Neural progenitor cell (in vitro differentiated cells): ENCODE measurements around the gene SNAI3. TPM values are rescaled to one million over a fixed set of nuclear protein-coding genes. Genes with fewer than 3 reads are reported as not detected.

Source experiments
- DNase-seq: peaks from one replicate; pipeline ENCODE4 v3.0.0-alpha.2; 2016; ENCODE audit warnings: low spot score
- H2AFZ ChIP-seq: fragments of 200-600 bp; sonication (generic); replicated peaks from 2 replicates; pipeline ENCODE4 v1.6.1; 2016; ENCODE audit warnings: antibody characterized with exemption
- H3F3A ChIP-seq: fragments of 200-600 bp; sonication (generic); 2 replicates; pipeline ENCODE4 v1.6.1; 2016; ENCODE audit warnings: antibody characterized with exemption, low read depth
- H3K27ac ChIP-seq: fragments of 200-600 bp; sonication (generic); 2 replicates; pipeline ENCODE4 v1.5.1; 2016; ENCODE audit warnings: mild to moderate bottlenecking
- H3K27me3 ChIP-seq: fragments of 200-600 bp; sonication (generic); 2 replicates; pipeline ENCODE4 v1.6.1; 2016; ENCODE audit warnings: mild to moderate bottlenecking, moderate library complexity
- H3K36me3 ChIP-seq: fragments of 200-600 bp; sonication (generic); 2 replicates; pipeline ENCODE4 v1.5.1; 2016
- H3K4me1 ChIP-seq: fragments of 200-600 bp; sonication (generic); 2 replicates; pipeline ENCODE4 v1.6.1; 2016; ENCODE audit warnings: mixed run types
- H3K4me2 ChIP-seq: fragments of 200-600 bp; sonication (generic); 2 replicates; pipeline ENCODE4 v1.6.1; 2016
- H3K4me3 ChIP-seq: fragments of 200-600 bp; sonication (generic); 2 replicates; pipeline ENCODE4 v1.5.1; 2016
- H3K79me2 ChIP-seq: fragments of 200-600 bp; sonication (generic); 2 replicates; pipeline ENCODE4 v1.6.1; 2016; ENCODE audit warnings: low read depth
- H3K9ac ChIP-seq: fragments of 200-600 bp; sonication (generic); 2 replicates; pipeline ENCODE4 v1.6.1; 2016
- H3K9me3 ChIP-seq: fragments of 200-600 bp; sonication (generic); 2 replicates; pipeline ENCODE4 v1.5.1; 2016; ENCODE audit warnings: low read depth
- H4K20me1 ChIP-seq: fragments of 200-600 bp; sonication (generic); 2 replicates; pipeline ENCODE4 v1.6.1; 2016; ENCODE audit warnings: low read depth
- H3K27ac Mint-ChIP-seq: 3 replicates; pipeline ENCODE4 v1.8.0; 2021; ENCODE audit warnings: mixed read lengths
- H3K27me3 Mint-ChIP-seq: 2 replicates; pipeline ENCODE4 v1.8.0; 2022; ENCODE audit warnings: low read depth, mild to moderate bottlenecking, inconsistent platforms, moderate library complexity, mixed read lengths; ENCODE audit not compliant: insufficient read depth
- H3K36me3 Mint-ChIP-seq: 3 replicates; pipeline ENCODE4 v1.8.0; 2021; ENCODE audit warnings: mixed read lengths
- H3K4me1 Mint-ChIP-seq: 3 replicates; pipeline ENCODE4 v1.8.0; 2021; ENCODE audit warnings: mixed read lengths
- H3K4me3 Mint-ChIP-seq: 3 replicates; pipeline ENCODE4 v1.8.0; 2021; ENCODE audit warnings: mild to moderate bottlenecking, moderate library complexity, mixed read lengths
- H3K9me3 Mint-ChIP-seq: 3 replicates; pipeline ENCODE4 v1.8.0; 2020; ENCODE audit warnings: mixed read lengths
- EZH2 ChIP-seq: fragments of 200-600 bp; sonication (generic); IDR thresholded peaks from 2 replicates; pipeline ENCODE4 v1.6.1; 2017; ENCODE audit warnings: antibody characterized with exemption, mild to moderate bottlenecking, moderate library complexity
- EZH2phosphoT487 ChIP-seq: fragments of 200-600 bp; sonication (generic); IDR thresholded peaks from 2 replicates; pipeline ENCODE4 v1.6.1; 2017; ENCODE audit warnings: antibody characterized with exemption
- total RNA-seq: library from RNA; depleted of rRNA; stranded (reverse); fragments of >200 nt; gene quantifications from 2 replicates; pipeline ENCODE4 v1.2.3, GENCODE V29; 2015; ENCODE audit warnings: low replicate concordance
- TF ChIP-seq, protein P1 (sequence below): fragments of 200-600 bp; sonication (generic); IDR thresholded peaks from 2 replicates; pipeline ENCODE4 v1.5.1; 2017; ENCODE audit warnings: antibody characterized with exemption, mild to moderate bottlenecking

The SNAI3 gene
- total RNA-seq, 1 donor from 2014 or later: not detected

DNA sequence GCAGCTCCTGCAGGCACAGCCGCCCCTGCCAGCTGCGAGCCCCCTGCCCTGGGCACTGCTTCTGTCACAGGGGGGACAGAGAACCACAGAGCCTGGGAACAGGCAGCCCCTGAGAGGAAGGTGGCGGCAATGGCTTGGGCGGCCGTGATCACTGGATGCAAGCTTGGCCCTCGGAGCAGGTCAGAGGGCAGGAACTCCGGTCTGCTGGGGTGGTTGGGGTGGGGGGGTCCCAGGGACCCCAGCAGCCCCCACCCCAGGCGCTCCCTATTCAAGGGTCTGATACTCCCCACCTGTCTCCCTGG, 33.6 kb downstream of the SNAI3 start:
- H3K9me3 ChIP-seq: no peaks in the 10 kb centered on the region
- Mint-ChIP-seq H3K4me3 (no peak overlapping the region), H3K9me3 (no peaks in the 10 kb centered on the region), H3K4me1 (peaks cover 14% of the 10 kb centered on the region), H3K27ac (no peak overlapping the region), H3K27me3 (peaks cover 7% of the 10 kb centered on the region), H3K36me3 (peaks cover 2% of the 10 kb centered on the region)
- H4K20me1 ChIP-seq: peaks cover 23% of the 10 kb centered on the region
- H3K27ac ChIP-seq: no peak overlapping the region
- peaks cover 8% of the 10 kb centered on the region for H3K79me2 ChIP-seq
- peaks cover 6% of the 10 kb centered on the region for H3F3A ChIP-seq
- H3K27me3 ChIP-seq: no peaks in the 10 kb centered on the region
- TF ChIP-seq, protein P1, sequence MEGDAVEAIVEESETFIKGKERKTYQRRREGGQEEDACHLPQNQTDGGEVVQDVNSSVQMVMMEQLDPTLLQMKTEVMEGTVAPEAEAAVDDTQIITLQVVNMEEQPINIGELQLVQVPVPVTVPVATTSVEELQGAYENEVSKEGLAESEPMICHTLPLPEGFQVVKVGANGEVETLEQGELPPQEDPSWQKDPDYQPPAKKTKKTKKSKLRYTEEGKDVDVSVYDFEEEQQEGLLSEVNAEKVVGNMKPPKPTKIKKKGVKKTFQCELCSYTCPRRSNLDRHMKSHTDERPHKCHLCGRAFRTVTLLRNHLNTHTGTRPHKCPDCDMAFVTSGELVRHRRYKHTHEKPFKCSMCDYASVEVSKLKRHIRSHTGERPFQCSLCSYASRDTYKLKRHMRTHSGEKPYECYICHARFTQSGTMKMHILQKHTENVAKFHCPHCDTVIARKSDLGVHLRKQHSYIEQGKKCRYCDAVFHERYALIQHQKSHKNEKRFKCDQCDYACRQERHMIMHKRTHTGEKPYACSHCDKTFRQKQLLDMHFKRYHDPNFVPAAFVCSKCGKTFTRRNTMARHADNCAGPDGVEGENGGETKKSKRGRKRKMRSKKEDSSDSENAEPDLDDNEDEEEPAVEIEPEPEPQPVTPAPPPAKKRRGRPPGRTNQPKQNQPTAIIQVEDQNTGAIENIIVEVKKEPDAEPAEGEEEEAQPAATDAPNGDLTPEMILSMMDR: no peak
- TF ChIP-seq EZH2 (no peak), EZH2phosphoT487 (no peak)
- H3K4me2 ChIP-seq: no peak overlapping the region
- no peak for DNase-seq
- no peak overlapping the region for H3K9ac ChIP-seq
- H3K4me3 ChIP-seq: no peak overlapping the region
- H3K4me1 ChIP-seq: peaks cover 10% of the 10 kb centered on the region
- H2AFZ ChIP-seq: no peak overlapping the region
- no peaks in the 10 kb centered on the region for H3K36me3 ChIP-seq

DNA sequence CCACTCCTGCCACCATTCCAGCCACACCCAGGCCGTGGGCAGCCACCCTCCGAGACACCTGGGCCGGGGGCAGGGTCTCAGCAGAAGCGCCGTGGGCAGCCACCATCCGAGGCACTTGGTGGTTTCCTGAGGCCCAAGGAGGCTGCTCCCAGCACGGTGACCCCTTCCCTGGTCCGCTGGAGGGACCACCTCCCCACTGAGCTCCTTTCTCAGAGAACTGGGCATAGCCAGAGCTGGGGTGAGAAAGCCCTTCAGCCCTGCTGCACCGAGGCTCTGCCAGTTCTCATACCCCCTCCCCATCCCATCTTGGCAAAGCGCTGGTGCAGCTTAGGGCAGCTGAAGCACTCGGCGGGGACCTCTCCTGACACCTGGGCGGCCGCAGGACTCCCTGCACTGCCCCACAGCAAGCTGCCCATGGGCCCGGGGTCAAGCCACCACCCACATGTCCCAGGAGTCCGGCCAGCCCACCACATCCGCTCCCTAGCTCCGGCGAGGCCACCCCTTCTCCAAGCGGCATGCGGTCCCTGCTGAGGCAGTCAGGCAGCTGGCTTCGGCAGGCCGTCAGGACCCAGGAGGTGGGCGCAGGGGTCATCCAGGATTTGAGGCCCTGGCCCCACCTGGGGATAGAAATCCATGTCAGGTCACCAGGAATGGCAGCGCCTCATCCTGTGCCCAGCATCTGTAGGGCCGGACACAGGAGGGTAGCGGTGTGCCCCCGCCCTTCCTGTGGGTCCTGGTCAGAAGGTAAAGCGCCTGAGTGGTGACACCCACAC, 34.1 kb downstream of the SNAI3 start:
- Histone ChIP-seq H3K27ac (no peak overlapping the region), H3K9ac (no peak overlapping the region), H4K20me1 (peaks cover 20% of the 10 kb centered on the region), H3K79me2 (peaks cover 8% of the 10 kb centered on the region), H3K27me3 (no peaks in the 10 kb centered on the region), H3K4me1 (peaks cover 10% of the 10 kb centered on the region), H3F3A (peaks cover 6% of the 10 kb centered on the region), H2AFZ (no peak overlapping the region), H3K9me3 (no peaks in the 10 kb centered on the region), H3K4me3 (no peak overlapping the region), H3K36me3 (no peaks in the 10 kb centered on the region), H3K4me2 (no peak overlapping the region)
- peaks cover 14% of the 10 kb centered on the region for H3K4me1 Mint-ChIP-seq
- peaks cover 7% of the 10 kb centered on the region for H3K27me3 Mint-ChIP-seq
- no peak for DNase-seq
- peaks cover 2% of the 10 kb centered on the region for H3K36me3 Mint-ChIP-seq
- TF ChIP-seq, protein P1: no peak
- no peak for TF ChIP-seq EZH2
- TF ChIP-seq EZH2phosphoT487: no peak
- H3K9me3 Mint-ChIP-seq: no peaks in the 10 kb centered on the region
- H3K27ac Mint-ChIP-seq: no peak overlapping the region
- no peak overlapping the region for H3K4me3 Mint-ChIP-seq

DNA sequence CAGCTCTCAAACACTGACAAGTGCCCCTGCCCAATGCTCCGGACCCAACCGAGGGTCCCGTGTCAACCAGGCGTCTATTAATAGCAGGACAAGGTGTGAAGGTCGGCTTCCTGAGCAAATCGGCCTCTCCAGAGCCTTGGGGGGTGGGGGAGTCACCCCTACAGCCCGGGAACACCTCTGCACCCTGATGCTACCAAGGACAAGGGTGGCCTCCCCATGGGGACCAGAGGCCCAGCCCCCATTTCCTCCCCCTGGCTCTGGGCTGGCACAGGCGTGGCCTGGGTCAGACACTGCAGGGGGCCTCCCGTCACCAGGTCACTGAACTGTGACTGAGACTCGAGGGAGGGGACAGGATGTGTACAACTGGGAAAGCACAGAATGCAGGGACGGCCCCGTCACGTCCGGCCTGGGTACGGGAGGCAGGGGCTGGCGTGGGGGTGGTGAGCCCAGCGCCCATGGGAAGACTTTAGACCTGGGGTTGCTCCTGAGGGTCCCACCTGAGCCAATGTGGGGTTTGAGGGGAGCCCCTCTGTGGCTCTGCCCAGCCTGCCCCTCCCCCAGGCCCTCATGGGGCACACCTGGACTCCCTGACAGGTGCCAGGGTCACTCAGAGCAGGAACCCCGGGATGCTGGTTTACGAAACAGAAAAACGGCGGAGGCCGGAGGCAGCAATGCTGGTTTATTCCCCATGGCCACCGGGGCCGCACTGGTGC, 34.9 kb downstream of the SNAI3 start:
- peak; percentile 47 for DNase-seq
- Mint-ChIP-seq H3K36me3 (peaks cover 2% of the 10 kb centered on the region), H3K9me3 (no peaks in the 10 kb centered on the region), H3K4me1 (peaks cover 14% of the 10 kb centered on the region), H3K4me3 (peak overlapping the region; percentile 84), H3K27me3 (peaks cover 7% of the 10 kb centered on the region), H3K27ac (no peak overlapping the region)
- H3K27me3 ChIP-seq: no peaks in the 10 kb centered on the region
- H3K79me2 ChIP-seq: peaks cover 8% of the 10 kb centered on the region
- H3F3A ChIP-seq: peaks cover 6% of the 10 kb centered on the region
- peak overlapping the region; percentile 79 for H3K4me3 ChIP-seq
- peak overlapping the region; percentile 95 for H3K4me2 ChIP-seq
- H3K4me1 ChIP-seq: peaks cover 10% of the 10 kb centered on the region
- no peak for TF ChIP-seq EZH2phosphoT487
- TF ChIP-seq, protein P1: no peak
- TF ChIP-seq EZH2: no peak
- H3K36me3 ChIP-seq: no peaks in the 10 kb centered on the region
- H3K27ac ChIP-seq: no peak overlapping the region
- no peak overlapping the region for H2AFZ ChIP-seq
- no peak overlapping the region for H3K9ac ChIP-seq
- peaks cover 20% of the 10 kb centered on the region for H4K20me1 ChIP-seq
- H3K9me3 ChIP-seq: no peaks in the 10 kb centered on the region
